H54 (cell line): ENCODE results near the gene SND1.
A peak's percentile ranks its signal among the peaks of the same experiment; 100 is the strongest.

Experiments
- DNase-seq: peaks from one replicate; pipeline ENCODE4 v3.0.0; 2011; ENCODE audit warnings: low spot score, mixed read lengths; ENCODE audit not compliant: insufficient read length
- FAIRE-seq: peaks from 3 replicates; lab custom pipeline; 2011; peaks lifted over from hg19 to GRCh38; lab: Jason Lieb, UNC
- POLR2A ChIP-seq: IDR thresholded peaks from 2 replicates; pipeline ENCODE4 v1.6.1; 2011; ENCODE audit warnings: low read depth, mild to moderate bottlenecking, low read length

SND1 gene

GRCh38 chr7:128131115-128131514 lies 479.1 kb downstream of the SND1 start:
- DNase-seq, result no peak
- no peak for FAIRE-seq

GRCh38 chr7:128131731-128132130 lies 479.7 kb downstream of the SND1 start:
- DNase-seq (no peak), FAIRE-seq (no peak)
- no peak for TF ChIP-seq POLR2A

More at GRCh38 chr7:128131115-128131514, 479.1 kb downstream of the SND1 start:
- TF ChIP-seq POLR2A, result no peak

GRCh38 chr7:128132426-128133069 lies 480.6 kb downstream of the SND1 start:
- no peak for FAIRE-seq

GRCh38 chr7:128135159-128135514 lies 483.1 kb downstream of the SND1 start:
- FAIRE-seq (no peak), DNase-seq (no peak)
- TF ChIP-seq POLR2A, result no peak

More at GRCh38 chr7:128132426-128133069, 480.6 kb downstream of the SND1 start:
- DNase-seq, result no peak
- TF ChIP-seq POLR2A, result no peak

- FAIRE-seq, result no peak
- TF ChIP-seq POLR2A, result no peak
- DNase-seq, result peak; percentile 71
These were observed 483.7 kb downstream of the SND1 start for GRCh38 chr7:128135515-128136214.

- TF ChIP-seq POLR2A, result no peak
- DNase-seq (no peak), FAIRE-seq (no peak)
These were observed 484.2 kb downstream of the SND1 start for GRCh38 chr7:128136215-128136597.

GRCh38 chr7:128137181-128137580 lies 485.2 kb downstream of the SND1 start:
- DNase-seq, result no peak
- FAIRE-seq, result no peak
- TF ChIP-seq POLR2A, result no peak

GRCh38 chr7:128139406-128139805 lies 487.4 kb downstream of the SND1 start:
- no peak for DNase-seq
- FAIRE-seq, result no peak
- TF ChIP-seq POLR2A, result no peak

- TF ChIP-seq POLR2A, result no peak
- FAIRE-seq, result no peak
- no peak for DNase-seq
These were observed 489.7 kb downstream of the SND1 start for GRCh38 chr7:128141683-128142195.
